Activated CD4-positive, alpha-beta T cell treated with anti-CD3 and anti-CD28 coated beads, Interleukin-2, amount 50 U/mL, for 24 hours (primary cell): ENCODE measurements around the gene P2RY8.
"Not testable (repeated sequence)": the region's sequence is repeated elsewhere in the genome, so short reads cannot be mapped to it uniquely, and the experiment has no call there.

Experiments used
- DNase-seq, 2 donors: peaks; one replicate each; pipeline ENCODE4 v3.0.0-alpha.2; 2020; ENCODE audit warnings: low read depth in 1 of 2, low spot score in 1 of 2

P2RY8 gene

GRCh38 chrX:1537031-1537715, at the start of gene P2RY8:
Gene P2RY8, minus strand, starts transcription at chrX:1537185. Its CDS starts 70,627 bp downstream, at chrX:1466558.
- peak; percentile 48 to 69 for DNase-seq

GRCh38 chrX:1584237-1585011, 47.4 kb upstream of the P2RY8 start:
- no peak for DNase-seq

- DNase-seq: peak in 1 of 2 donors; percentile 49
These were observed 45.9 kb upstream of the P2RY8 start for GRCh38 chrX:1582686-1583437.

GRCh38 chrX:1581132-1581531, 44.1 kb upstream of the P2RY8 start:
- DNase-seq: peak; percentile 49 to 69

GRCh38 chrX:1578511-1579173, 41.7 kb upstream of the P2RY8 start:
- no peak for DNase-seq

GRCh38 chrX:1577845-1578244, 40.9 kb upstream of the P2RY8 start:
- no peak for DNase-seq

GRCh38 chrX:1576201-1576992, 39.4 kb upstream of the P2RY8 start:
- DNase-seq: no peak

- not testable (repeated sequence) for DNase-seq
These were observed 37.2 kb upstream of the P2RY8 start for GRCh38 chrX:1574181-1574580.

- DNase-seq: no peak
These were observed 28.0 kb upstream of the P2RY8 start for GRCh38 chrX:1564750-1565683.

- DNase-seq: not testable (repeated sequence)
These were observed 27.1 kb upstream of the P2RY8 start for GRCh38 chrX:1564077-1564476.

GRCh38 chrX:1561164-1561563, 24.2 kb upstream of the P2RY8 start:
- DNase-seq: no peak

GRCh38 chrX:1558761-1559468, 21.9 kb upstream of the P2RY8 start:
- no peak for DNase-seq

GRCh38 chrX:1557442-1557841, 20.5 kb upstream of the P2RY8 start:
- DNase-seq: not testable (repeated sequence)

GRCh38 chrX:1555370-1555769, 18.4 kb upstream of the P2RY8 start:
- DNase-seq: no peak

- no peak for DNase-seq
These were observed 17.7 kb upstream of the P2RY8 start for GRCh38 chrX:1554469-1555210.

GRCh38 chrX:1551959-1552546, 15.1 kb upstream of the P2RY8 start:
- DNase-seq: no peak

- DNase-seq: no peak
These were observed 9.8 kb upstream of the P2RY8 start for GRCh38 chrX:1546691-1547251.
